ENCODE measurements around the gene REG1B.

The REG1B gene

DNA sequence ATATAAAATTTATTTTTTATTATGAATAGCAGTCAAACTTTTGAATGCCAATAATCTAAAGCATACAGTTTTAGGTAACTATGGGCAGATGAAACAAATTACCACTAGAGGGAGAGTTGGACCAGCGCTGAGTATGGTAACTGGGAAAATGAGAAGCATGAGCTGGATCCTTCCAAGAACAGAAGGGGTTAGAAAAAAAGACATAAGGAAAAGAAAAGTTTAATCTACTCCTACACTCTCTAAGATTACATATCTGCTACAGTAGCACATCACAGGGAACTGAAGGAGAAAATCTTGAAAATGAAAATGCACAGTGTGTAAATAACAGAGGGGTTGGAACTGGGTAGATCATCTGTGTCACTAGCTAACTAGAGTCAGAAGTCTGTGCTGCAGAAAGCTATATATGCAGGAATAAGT, 46.8 kb downstream of the REG1B start:
- no peaks in the 10 kb centered on the region for H3K27me3 ChIP-seq
- H3K4me1 ChIP-seq = no peaks in the 10 kb centered on the region
- H3K9me3 ChIP-seq (replicated peaks in 1 of 11) = no peaks in the 10 kb centered on the region
- TF ChIP-seq Cebpa-rat (IDR thresholded peaks at IDR 0.05) = no peak
- H3K9ac ChIP-seq = no peak overlapping the region
- H4K20me1 ChIP-seq = no peaks in the 10 kb centered on the region
- no peak overlapping the region for H3K27ac ChIP-seq
- H3K4me3 ChIP-seq = no peak overlapping the region
- H3K36me3 ChIP-seq = no peaks in the 10 kb centered on the region
- no peak overlapping the region for H3K4me2 ChIP-seq

DNA sequence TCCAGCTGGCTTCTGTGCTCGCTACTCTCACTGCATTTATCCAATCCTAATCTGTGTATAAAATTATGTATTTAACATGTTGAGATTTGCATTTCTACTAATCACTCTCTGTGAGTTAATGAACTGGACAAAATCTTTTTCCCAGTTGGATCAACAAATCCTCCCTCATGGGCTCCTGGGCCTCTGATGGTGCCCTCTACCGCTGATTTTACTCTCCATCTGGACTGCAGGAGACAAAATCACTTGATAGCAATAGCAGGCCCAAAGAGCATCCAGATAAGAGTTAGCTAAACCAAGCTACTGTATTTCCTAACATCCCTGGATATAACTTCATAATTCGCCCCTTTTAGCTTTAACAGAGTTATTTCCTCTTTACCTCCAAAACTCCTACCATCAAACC, 47.8 kb downstream of the REG1B start:
- TF ChIP-seq Cebpa-rat (IDR thresholded peaks at IDR 0.05) = no peak
- Histone ChIP-seq H3K36me3 (no peaks in the 10 kb centered on the region), H3K4me3 (no peak overlapping the region), H4K20me1 (no peaks in the 10 kb centered on the region), H3K4me1 (no peaks in the 10 kb centered on the region), H3K4me2 (no peak overlapping the region), H3K9me3 (replicated peaks in 1 of 11) (no peaks in the 10 kb centered on the region), H3K9ac (no peak overlapping the region), H3K27me3 (no peaks in the 10 kb centered on the region), H3K27ac (no peak overlapping the region)
